GM12872 (cell line): Measurements from ENCODE around the gene TLE2.

ENCODE experiments used
- TF ChIP-seq, protein P1 (sequence below): IDR thresholded peaks from 3 replicates; pipeline ENCODE4 v1.5.1; 2011; ENCODE audit warnings: low read depth, mild to moderate bottlenecking, low read length, moderate library complexity; ENCODE audit not compliant: insufficient read depth

The TLE2 gene

GRCh38 chr19:3013263-3013725 lies 15.8 kb downstream of the TLE2 start:
- TF ChIP-seq, protein P1, sequence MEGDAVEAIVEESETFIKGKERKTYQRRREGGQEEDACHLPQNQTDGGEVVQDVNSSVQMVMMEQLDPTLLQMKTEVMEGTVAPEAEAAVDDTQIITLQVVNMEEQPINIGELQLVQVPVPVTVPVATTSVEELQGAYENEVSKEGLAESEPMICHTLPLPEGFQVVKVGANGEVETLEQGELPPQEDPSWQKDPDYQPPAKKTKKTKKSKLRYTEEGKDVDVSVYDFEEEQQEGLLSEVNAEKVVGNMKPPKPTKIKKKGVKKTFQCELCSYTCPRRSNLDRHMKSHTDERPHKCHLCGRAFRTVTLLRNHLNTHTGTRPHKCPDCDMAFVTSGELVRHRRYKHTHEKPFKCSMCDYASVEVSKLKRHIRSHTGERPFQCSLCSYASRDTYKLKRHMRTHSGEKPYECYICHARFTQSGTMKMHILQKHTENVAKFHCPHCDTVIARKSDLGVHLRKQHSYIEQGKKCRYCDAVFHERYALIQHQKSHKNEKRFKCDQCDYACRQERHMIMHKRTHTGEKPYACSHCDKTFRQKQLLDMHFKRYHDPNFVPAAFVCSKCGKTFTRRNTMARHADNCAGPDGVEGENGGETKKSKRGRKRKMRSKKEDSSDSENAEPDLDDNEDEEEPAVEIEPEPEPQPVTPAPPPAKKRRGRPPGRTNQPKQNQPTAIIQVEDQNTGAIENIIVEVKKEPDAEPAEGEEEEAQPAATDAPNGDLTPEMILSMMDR: no peak

DNA sequence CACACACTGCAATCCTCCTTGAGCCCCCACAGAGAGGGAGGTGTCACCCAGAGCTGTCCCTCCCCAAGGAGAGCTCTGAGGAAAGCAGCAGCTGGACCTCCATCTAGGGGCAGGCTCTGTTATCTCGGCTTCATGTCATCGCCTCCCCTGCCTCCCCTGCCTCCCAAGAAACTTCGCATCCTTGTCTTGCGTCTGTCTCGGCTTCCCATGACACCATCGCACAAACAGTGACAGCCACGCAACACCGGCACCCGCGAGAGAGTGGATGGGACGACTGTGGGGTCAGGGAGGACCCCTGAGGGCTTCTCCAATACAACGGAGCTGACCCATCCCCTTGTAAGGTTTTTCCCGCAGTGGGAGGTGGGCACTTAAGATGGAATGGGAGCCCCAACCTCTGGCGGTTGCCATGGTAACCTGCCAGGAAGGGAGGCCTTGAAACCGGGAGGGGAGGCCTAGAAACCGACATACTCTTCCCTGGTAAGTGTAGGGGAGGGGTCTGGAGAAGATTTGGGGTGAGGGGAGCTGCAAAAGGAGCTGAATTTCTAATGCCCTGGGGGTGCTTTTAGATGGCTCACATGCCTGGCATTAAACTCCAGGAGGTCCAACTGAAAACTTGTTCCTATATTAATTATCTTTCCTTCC lies 16.3 kb downstream of the TLE2 start:
- TF ChIP-seq, protein P1: no peak

DNA sequence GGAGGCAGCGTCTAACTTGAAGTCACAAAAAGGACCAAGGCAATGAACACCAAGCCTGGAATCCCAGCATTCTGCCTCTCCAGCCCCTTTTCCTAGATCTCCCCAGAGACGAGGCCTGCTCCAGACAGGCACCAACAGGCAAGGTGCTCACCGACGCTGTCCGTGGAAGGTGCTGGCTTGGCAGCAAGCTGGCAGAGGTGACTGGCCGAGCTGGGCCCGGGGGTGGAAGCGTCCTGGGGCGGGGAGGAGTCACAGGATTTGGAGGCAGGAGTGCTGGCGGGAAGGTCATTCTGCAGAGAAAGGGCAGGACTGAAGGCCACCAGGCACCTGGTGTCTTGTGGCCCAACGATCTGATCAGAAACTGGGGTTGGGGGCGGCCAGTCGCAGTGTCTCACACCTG lies 18.2 kb downstream of the TLE2 start:
- TF ChIP-seq, protein P1: no peak

- TF ChIP-seq, protein P1: no peak
Measured at GRCh38 chr19:3008994-3009393, 20.1 kb downstream of the TLE2 start.

DNA sequence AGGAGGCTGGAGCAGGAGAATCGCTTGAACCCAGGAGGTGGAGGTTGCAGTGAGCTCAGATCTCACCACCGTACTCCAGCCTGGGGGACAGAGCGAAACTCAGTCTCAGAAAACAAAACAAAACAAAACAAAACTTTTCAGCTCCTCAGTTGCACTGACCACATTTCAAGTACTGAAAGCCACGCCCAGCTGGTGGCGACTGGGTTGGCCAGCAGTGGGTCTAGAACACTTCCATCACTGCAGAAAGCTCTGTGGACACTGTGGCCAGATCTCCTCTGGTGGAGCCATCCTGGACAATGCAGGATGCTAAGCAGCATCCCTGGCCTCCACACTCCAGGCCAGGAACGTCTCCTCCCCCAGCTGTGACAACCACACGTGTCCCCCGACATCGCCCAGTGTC lies 21.1 kb downstream of the TLE2 start:
- TF ChIP-seq, protein P1: no peak

GRCh38 chr19:3006075-3006767 lies 22.9 kb downstream of the TLE2 start:
- TF ChIP-seq, protein P1: no peak

DNA sequence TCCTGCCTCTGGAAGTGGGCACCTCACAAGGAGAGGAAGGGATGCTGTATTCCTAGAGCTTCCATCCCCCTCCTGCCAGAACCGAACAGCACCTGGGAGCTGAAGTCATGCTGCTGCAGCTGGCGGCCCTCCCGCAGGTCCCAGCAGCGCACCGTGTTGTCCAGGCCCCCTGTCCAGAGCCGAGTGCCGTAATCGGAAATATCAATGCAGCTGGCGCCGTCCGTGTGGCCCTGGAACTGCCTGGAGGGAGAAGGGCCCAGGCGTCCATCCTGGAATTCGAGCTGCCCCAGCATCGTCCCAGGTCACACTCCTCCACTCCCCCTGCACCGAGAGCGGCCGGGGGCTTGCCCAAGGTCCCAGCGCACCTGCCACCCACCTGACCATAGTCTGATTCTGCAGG lies 23.7 kb downstream of the TLE2 start:
- TF ChIP-seq, protein P1: no peak
